Keratinocyte (primary cell): ENCODE data around the gene DOCK3. TPM values are rescaled to one million over a fixed set of nuclear protein-coding genes. Genes with fewer than 3 reads are reported as not detected.

ENCODE experiments used
- DNase-seq: peaks from one replicate; pipeline ENCODE4 v3.0.0-alpha.2; 2011; ENCODE audit warnings: low read depth, missing footprints, low spot score
- FAIRE-seq: peaks from 2 replicates; lab custom pipeline; 2011; peaks lifted over from hg19 to GRCh38; lab: Jason Lieb, UNC
- H2AFZ ChIP-seq: 2 replicates; pipeline ENCODE4 v1.6.0; 2012; ENCODE audit warnings: low read length, control low read depth, inconsistent platforms; ENCODE audit not compliant: control insufficient read depth
- H3K27ac ChIP-seq: 2 replicates; pipeline ENCODE4 v1.5.1; 2011; ENCODE audit warnings: low read length; ENCODE audit not compliant: control insufficient read depth, insufficient read depth
- H3K27me3 ChIP-seq: 3 replicates; pipeline ENCODE4 v1.6.0; 2011; ENCODE audit warnings: low read length; ENCODE audit not compliant: control insufficient read depth, insufficient read depth; ENCODE audit errors: extremely low read depth
- H3K36me3 ChIP-seq, 2 experiments: 2 replicates in 1 of 2; 3 replicates in 1 of 2; pipeline ENCODE4 v1.5.1; 2011; ENCODE audit warnings: low read length in 2 of 2, mild to moderate bottlenecking in 1 of 2; ENCODE audit not compliant: control insufficient read depth in 2 of 2, insufficient read depth in 2 of 2; ENCODE audit errors: extremely low read depth in 1 of 2
- H3K4me1 ChIP-seq: 3 replicates; pipeline ENCODE4 v1.5.1; 2011; ENCODE audit warnings: low read length; ENCODE audit not compliant: control insufficient read depth, insufficient read depth; ENCODE audit errors: extremely low read depth
- H3K4me2 ChIP-seq: 3 replicates; pipeline ENCODE4 v1.6.0; 2011; ENCODE audit warnings: low read depth, low read length; ENCODE audit not compliant: control insufficient read depth, insufficient read depth; ENCODE audit errors: extremely low read depth
- H3K4me3 ChIP-seq, 3 experiments: fragments of 200-600 bp in 1 of 3; sonication (generic) in 1 of 3; 2 replicates in 2 of 3; 3 replicates in 1 of 3; pipeline ENCODE4 v1.5.1; 2011 to 2016; ENCODE audit warnings: low read length in 3 of 3, mild to moderate bottlenecking in 3 of 3, control low read depth in 2 of 3, inconsistent platforms in 1 of 3, low read depth in 1 of 3, mixed read lengths in 1 of 3, mixed run types in 1 of 3, moderate library complexity in 1 of 3; ENCODE audit not compliant: control insufficient read depth in 2 of 3, insufficient read depth in 2 of 3; ENCODE audit errors: extremely low read depth in 1 of 3
- H3K79me2 ChIP-seq: 2 replicates; pipeline ENCODE4 v1.6.0; 2012; ENCODE audit warnings: low read length; ENCODE audit not compliant: control insufficient read depth, insufficient read depth
- H3K9ac ChIP-seq: 3 replicates; pipeline ENCODE4 v1.6.0; 2011; ENCODE audit warnings: low read length; ENCODE audit not compliant: control insufficient read depth, insufficient read depth; ENCODE audit errors: extremely low read depth
- H3K9me1 ChIP-seq: 3 replicates; pipeline ENCODE4 v1.6.0; 2011; ENCODE audit warnings: low read length; ENCODE audit not compliant: control insufficient read depth, insufficient read depth; ENCODE audit errors: extremely low read depth
- H3K9me3 ChIP-seq: 2 replicates; pipeline ENCODE4 v1.5.1; 2012; ENCODE audit warnings: low read depth, low read length; ENCODE audit not compliant: control insufficient read depth
- H4K20me1 ChIP-seq: 3 replicates; pipeline ENCODE4 v1.6.0; 2011; ENCODE audit warnings: low read length; ENCODE audit not compliant: control insufficient read depth, insufficient read depth; ENCODE audit errors: extremely low read depth
- CTCF ChIP-seq, 3 experiments: IDR thresholded peaks in 1 of 3; conservative IDR thresholded peaks in 1 of 3; optimal IDR thresholded peaks in 1 of 3; 2 replicates in 2 of 3; 3 replicates in 1 of 3; pipeline versions ENCODE3 to v1.5.1; 2011; ENCODE audit warnings: low read length in 3 of 3, mild to moderate bottlenecking in 3 of 3, moderate library complexity in 2 of 3, control low read depth in 1 of 3, inconsistent platforms in 1 of 3; ENCODE audit not compliant: insufficient read depth in 2 of 3; ENCODE audit errors: extremely low read depth in 1 of 3
- EZH2 ChIP-seq: IDR thresholded peaks from one replicate; pipeline ENCODE4 v1.6.1; 2012; ENCODE audit warnings: inconsistent platforms, mild to moderate bottlenecking, low read length, moderate library complexity
- dilution Hi-C: fragments of 300-500 bp; cut with MboI; formaldehyde crosslinking; loops from one replicate; pipeline ENCODE4 v1.7.0; 2020; ENCODE audit warnings: low sequenced_read_pairs; ENCODE audit not compliant: extremely low pct_ligation_motif_present
- polyA plus RNA-seq, 5 experiments: library from polyadenylated mRNA; depleted of rRNA in 3 of 5; stranded (reverse) in 3 of 5; stranded (forward) in 1 of 5; unstranded in 1 of 5; fragments of >200 nt; gene quantifications; 1 replicate in 1 of 5; 2 replicates in 3 of 5; 3 replicates in 1 of 5; pipeline versions ENCODE4 v1.2.1 to v1.2.3, GENCODE V29; 2011 to 2012; ENCODE audit warnings: missing spikeins in 2 of 5, low read depth in 1 of 5, low replicate concordance in 1 of 5

The DOCK3 gene
- polyA plus RNA-seq, 1 donor (not counting 4 experiments of a cell fraction or from before 2014, with no cell fraction given) = 0.10 TPM

- peaks cover 86% of the 10 kb centered on the region for H3K4me1 ChIP-seq
- dilution Hi-C loops = no loop called here
- DNase-seq (no peak), FAIRE-seq (no peak)
- H3K27ac ChIP-seq = peak overlapping the region; percentile 5
- no peaks in the 10 kb centered on the region for H3K9me3 ChIP-seq
- peaks cover 68% of the 10 kb centered on the region for H3K79me2 ChIP-seq
- peaks cover 11 to 20% of the 10 kb centered on the region in 2 experiments for H3K36me3 ChIP-seq
- no peak overlapping the region for H3K4me3 ChIP-seq
- no peak overlapping the region for H3K9ac ChIP-seq
- no peak overlapping the region for H2AFZ ChIP-seq
- H4K20me1 ChIP-seq = no peaks in the 10 kb centered on the region
- peaks cover 5% of the 10 kb centered on the region for H3K9me1 ChIP-seq
- peak overlapping the region; percentile 61 for H3K4me2 ChIP-seq
- no peak for TF ChIP-seq CTCF (optimal IDR thresholded peaks at IDR 0.05 in 1 of 3, IDR thresholded peaks at IDR 0.05 in 1 of 3, conservative IDR thresholded peaks at IDR 0.05 in 1 of 3; ENCODE audit: extremely low read depth in 1 of 3, insufficient read depth in 2 of 3, low read length in 3 of 3)
- TF ChIP-seq EZH2 = no peak
- H3K27me3 ChIP-seq = no peaks in the 10 kb centered on the region
Measured at GRCh38 chr3:50625231-50626182, 49.2 kb upstream of the DOCK3 start.

GRCh38 chr3:50626401-50626800 lies 48.3 kb upstream of the DOCK3 start:
- Histone ChIP-seq H3K9me1 (peaks cover 5% of the 10 kb centered on the region), H3K4me1 (peaks cover 86% of the 10 kb centered on the region), H3K9me3 (no peaks in the 10 kb centered on the region), H3K4me2 (no peak overlapping the region), H2AFZ (no peak overlapping the region), H3K27ac (no peak overlapping the region), H3K36me3 (peaks cover 10 to 21% of the 10 kb centered on the region in 2 experiments), H3K4me3 (no peak overlapping the region), H4K20me1 (no peaks in the 10 kb centered on the region), H3K27me3 (no peaks in the 10 kb centered on the region), H3K9ac (no peak overlapping the region), H3K79me2 (peaks cover 72% of the 10 kb centered on the region)
- TF ChIP-seq EZH2 = no peak
- TF ChIP-seq CTCF (optimal IDR thresholded peaks at IDR 0.05 in 1 of 3, IDR thresholded peaks at IDR 0.05 in 1 of 3, conservative IDR thresholded peaks at IDR 0.05 in 1 of 3; ENCODE audit: extremely low read depth in 1 of 3, insufficient read depth in 2 of 3, low read length in 3 of 3) = no peak
- no peak for DNase-seq
- dilution Hi-C loops = no loop called here
- peak; percentile 74 for FAIRE-seq
